KOPT-K1 (cell line): Measurements from ENCODE around the gene ARID5B.
A peak's percentile ranks its signal among the peaks of the same experiment; 100 is the strongest.

Source experiments
- H3K27ac ChIP-seq: fragments of 200-600 bp; sonication (generic); 2 replicates; pipeline ENCODE4 v1.5.1; 2016; ENCODE audit warnings: antibody characterized with exemption, mild to moderate bottlenecking, low read depth, low read length; ENCODE audit not compliant: poor library complexity, severe bottlenecking
- H3K36me3 ChIP-seq: fragments of 200-600 bp; sonication (generic); 2 replicates; pipeline ENCODE4 v1.5.1; 2017; ENCODE audit warnings: antibody characterized with exemption, mild to moderate bottlenecking, low read length, moderate library complexity; ENCODE audit not compliant: insufficient read depth
- H3K9me3 ChIP-seq: fragments of 200-600 bp; sonication (generic); 2 replicates; pipeline ENCODE4 v1.5.1; 2017; ENCODE audit warnings: antibody characterized with exemption, low read length, mild to moderate bottlenecking; ENCODE audit not compliant: insufficient read depth, poor library complexity, severe bottlenecking

ARID5B gene

GRCh38 chr10:62062752-62063512 is 161.4 kb downstream of the ARID5B start:
- Histone ChIP-seq H3K27ac (no peak overlapping the region), H3K9me3 (no peaks in the 10 kb centered on the region), H3K36me3 (peaks cover 74% of the 10 kb centered on the region)

- H3K36me3 ChIP-seq: peaks cover 66% of the 10 kb centered on the region
Observed at GRCh38 chr10:62063795-62064472, 162.4 kb downstream of the ARID5B start.

GRCh38 chr10:62067560-62067959 is 166.1 kb downstream of the ARID5B start:
- peaks cover 69% of the 10 kb centered on the region for H3K36me3 ChIP-seq
- H3K27ac ChIP-seq: no peak overlapping the region
- no peaks in the 10 kb centered on the region for H3K9me3 ChIP-seq

More at GRCh38 chr10:62063795-62064472, 162.4 kb downstream of the ARID5B start:
- Histone ChIP-seq H3K9me3 (no peaks in the 10 kb centered on the region), H3K27ac (no peak overlapping the region)

- Histone ChIP-seq H3K36me3 (peaks cover 76% of the 10 kb centered on the region), H3K9me3 (no peaks in the 10 kb centered on the region), H3K27ac (no peak overlapping the region)
Observed at GRCh38 chr10:62068464-62068863, 167.0 kb downstream of the ARID5B start.

- Histone ChIP-seq H3K27ac (no peak overlapping the region), H3K9me3 (no peaks in the 10 kb centered on the region), H3K36me3 (peaks cover 71% of the 10 kb centered on the region)
Observed at GRCh38 chr10:62069452-62070178, 168.1 kb downstream of the ARID5B start.

GRCh38 chr10:62071846-62072281 is 170.4 kb downstream of the ARID5B start:
- Histone ChIP-seq H3K36me3 (peaks cover 75% of the 10 kb centered on the region), H3K9me3 (no peaks in the 10 kb centered on the region), H3K27ac (no peak overlapping the region)

- Histone ChIP-seq H3K9me3 (no peaks in the 10 kb centered on the region), H3K36me3 (peaks cover 69% of the 10 kb centered on the region), H3K27ac (no peak overlapping the region)
Observed at GRCh38 chr10:62072901-62073300, 171.4 kb downstream of the ARID5B start.

- Histone ChIP-seq H3K9me3 (no peaks in the 10 kb centered on the region), H3K27ac (no peak overlapping the region), H3K36me3 (peaks cover 69% of the 10 kb centered on the region)
Observed at GRCh38 chr10:62073429-62073828, 171.9 kb downstream of the ARID5B start.

- no peaks in the 10 kb centered on the region for H3K9me3 ChIP-seq
- H3K36me3 ChIP-seq: peaks cover 67% of the 10 kb centered on the region
- no peak overlapping the region for H3K27ac ChIP-seq
Observed at GRCh38 chr10:62075414-62075813, 173.9 kb downstream of the ARID5B start.

- H3K9me3 ChIP-seq: no peaks in the 10 kb centered on the region
- peaks cover 62% of the 10 kb centered on the region for H3K36me3 ChIP-seq
- H3K27ac ChIP-seq: no peak overlapping the region
Observed at GRCh38 chr10:62075912-62076311, 174.4 kb downstream of the ARID5B start.

GRCh38 chr10:62076891-62077290 is 175.4 kb downstream of the ARID5B start:
- H3K9me3 ChIP-seq: no peaks in the 10 kb centered on the region
- H3K27ac ChIP-seq: peak overlapping the region; percentile 50
- H3K36me3 ChIP-seq: peaks cover 53% of the 10 kb centered on the region

- Histone ChIP-seq H3K27ac (peak overlapping the region; percentile 50), H3K36me3 (peaks cover 47% of the 10 kb centered on the region)
Observed at GRCh38 chr10:62077330-62078015, 176.0 kb downstream of the ARID5B start.

GRCh38 chr10:62079885-62080559 is 178.5 kb downstream of the ARID5B start:
- H3K36me3 ChIP-seq: peaks cover 26% of the 10 kb centered on the region
- H3K27ac ChIP-seq: peak overlapping the region; percentile 95
- no peaks in the 10 kb centered on the region for H3K9me3 ChIP-seq

More at GRCh38 chr10:62077330-62078015, 176.0 kb downstream of the ARID5B start:
- H3K9me3 ChIP-seq: no peaks in the 10 kb centered on the region

- Histone ChIP-seq H3K27ac (peak overlapping the region; percentile 95), H3K9me3 (no peaks in the 10 kb centered on the region), H3K36me3 (peaks cover 27% of the 10 kb centered on the region)
Observed at GRCh38 chr10:62080905-62081304, 179.4 kb downstream of the ARID5B start.
